Measurements from ENCODE around the gene GSTCD. TPM values are rescaled to one million over a fixed set of nuclear protein-coding genes. Genes with fewer than 3 reads are reported as not detected.

Gene GSTCD
- total RNA-seq, 1 donor from 2014 or later, result 10.2 TPM

DNA sequence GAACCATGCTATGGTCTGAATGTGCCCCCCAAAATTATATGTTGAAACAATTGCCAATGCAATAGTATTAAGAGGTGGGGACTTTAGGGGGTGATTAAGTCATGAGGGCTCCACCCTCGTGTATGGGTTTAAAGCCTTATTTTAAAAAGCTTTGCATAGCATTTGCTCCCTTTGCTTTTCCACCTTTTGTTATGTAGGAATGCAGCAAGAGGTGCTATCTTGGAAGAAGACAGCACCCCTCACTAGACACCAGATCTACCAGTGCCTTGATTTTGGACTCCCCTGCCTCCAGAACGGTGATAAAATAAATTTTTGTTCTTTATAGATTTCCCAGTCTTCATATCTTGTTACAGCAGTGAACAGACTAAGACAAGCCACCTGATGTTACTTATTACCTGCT is 163.4 kb downstream of the GSTCD start:
- Histone ChIP-seq H3K4me1 (no peaks in the 10 kb centered on the region), H3K9me3 (no peaks in the 10 kb centered on the region), H3K27ac (no peak overlapping the region), H3K27me3 (no peaks in the 10 kb centered on the region), H3K4me3 (no peak overlapping the region), H3K36me3 (no peaks in the 10 kb centered on the region)
- ATAC-seq (no peak), DNase-seq (no peak)
- no peak for TF ChIP-seq CTCF (IDR thresholded peaks at IDR 0.05)
- intact Hi-C loops (cut with DNase I), result no loop called here

DNA sequence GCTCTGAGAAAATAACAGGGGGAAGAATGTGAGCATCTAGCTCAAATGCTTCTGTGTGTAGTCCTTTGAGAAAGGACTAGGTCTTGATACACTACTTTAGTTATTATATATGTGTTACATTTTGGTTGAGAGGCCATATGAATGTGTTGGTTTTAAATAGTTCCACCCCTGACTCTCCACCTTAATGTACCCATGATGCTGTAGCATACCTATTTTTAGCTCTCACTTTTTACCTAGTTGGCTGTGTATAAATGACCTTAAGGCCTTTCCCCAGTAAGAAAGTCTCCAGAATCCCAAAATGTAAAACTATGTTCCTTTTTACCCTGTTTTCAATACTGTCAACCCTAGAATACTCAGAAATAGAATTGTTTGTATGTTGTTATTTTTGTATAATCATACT is 166.6 kb downstream of the GSTCD start:
- ATAC-seq, result no peak
- Histone ChIP-seq H3K4me1 (no peaks in the 10 kb centered on the region), H3K27me3 (no peaks in the 10 kb centered on the region), H3K9me3 (no peaks in the 10 kb centered on the region), H3K4me3 (no peak overlapping the region), H3K27ac (no peak overlapping the region), H3K36me3 (no peaks in the 10 kb centered on the region)
- intact Hi-C loops (cut with DNase I), result no loop called here
- DNase-seq, result no peak
- no peak for TF ChIP-seq CTCF (IDR thresholded peaks at IDR 0.05)

- no peak for TF ChIP-seq CTCF (IDR thresholded peaks at IDR 0.05)
- ATAC-seq (no peak), DNase-seq (no peak)
- H3K4me3 ChIP-seq, result no peak overlapping the region
- no peaks in the 10 kb centered on the region for H3K36me3 ChIP-seq
- no peak overlapping the region for H3K27ac ChIP-seq
- H3K9me3 ChIP-seq, result no peaks in the 10 kb centered on the region
- H3K27me3 ChIP-seq, result no peaks in the 10 kb centered on the region
- H3K4me1 ChIP-seq, result no peaks in the 10 kb centered on the region
- intact Hi-C loops (cut with DNase I), result no loop called here
These were observed 170.1 kb downstream of the GSTCD start for GRCh38 chr4:105878668-105879067.

GRCh38 chr4:105887508-105887907 is 178.9 kb downstream of the GSTCD start:
- Histone ChIP-seq H3K36me3 (no peaks in the 10 kb centered on the region), H3K27me3 (no peaks in the 10 kb centered on the region), H3K4me1 (peaks cover under 1% of the 10 kb centered on the region), H3K4me3 (no peak overlapping the region), H3K27ac (no peak overlapping the region), H3K9me3 (no peaks in the 10 kb centered on the region)
- ATAC-seq, result peak; percentile 48
- no peak for TF ChIP-seq CTCF (IDR thresholded peaks at IDR 0.05)
- intact Hi-C loops (cut with DNase I), result no loop called here
- DNase-seq, result no peak

DNA sequence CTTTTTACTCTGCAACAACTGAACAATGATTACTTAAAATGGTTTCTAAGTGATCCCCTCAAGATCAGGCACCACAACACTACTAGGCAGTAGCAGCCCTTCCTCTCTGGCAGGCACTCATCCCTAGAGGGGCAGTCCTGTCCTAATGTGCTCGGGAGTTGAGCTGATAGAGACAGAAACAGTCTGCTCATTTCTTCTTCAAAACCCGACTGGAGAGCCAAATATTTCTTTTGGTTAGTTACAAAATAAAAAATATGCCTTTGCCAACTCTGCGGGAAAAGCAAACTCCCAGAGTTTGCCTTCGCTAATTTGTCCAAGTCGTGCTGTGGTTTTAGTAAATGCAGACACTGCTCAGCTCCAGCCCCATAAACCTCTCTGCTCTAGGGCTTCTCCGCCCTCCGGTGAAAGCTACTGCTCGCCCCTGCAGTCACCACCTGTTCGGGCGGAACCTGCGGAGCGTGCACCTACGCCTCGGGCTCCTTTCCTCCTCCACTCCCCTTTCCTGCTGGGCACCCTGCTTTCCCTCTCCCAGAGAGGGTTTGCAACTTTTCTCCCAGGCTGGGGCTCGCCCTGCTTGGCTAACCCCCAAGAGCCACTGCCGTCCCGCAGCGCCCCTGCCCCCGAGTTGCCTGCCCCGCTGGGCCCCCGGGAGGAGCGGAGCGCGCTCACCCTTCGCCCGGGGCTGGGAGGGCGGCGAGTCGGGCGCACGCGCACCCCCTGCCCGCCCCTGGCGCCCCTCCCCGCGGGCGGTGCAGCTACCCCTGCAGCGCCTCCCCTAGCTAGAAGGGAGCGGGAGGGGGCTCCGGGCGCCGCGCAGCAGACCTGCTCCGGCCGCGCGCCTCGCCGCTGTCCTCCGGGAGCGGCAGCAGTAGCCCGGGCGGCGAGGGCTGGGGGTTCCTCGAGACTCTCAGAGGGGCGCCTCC is 186.3 kb downstream of the GSTCD start, which contains the start of gene NPNT:
Gene NPNT, plus strand, starts transcription at position 812 of the 923 bp plus-strand sequence. CDS start 182 bp downstream, outside the sequence.
- intact Hi-C loops (cut with DNase I), result no loop called here
- TF ChIP-seq CTCF (IDR thresholded peaks at IDR 0.05), result no peak

More for the DNA sequence above, 186.3 kb downstream of the GSTCD start, which contains the start of gene NPNT:
- ATAC-seq (peak; percentile 92), DNase-seq (peak; percentile 87)
- H3K27me3 ChIP-seq, result no peaks in the 10 kb centered on the region
- peak within 1 kb of the TSS; percentile 89 for H3K27ac ChIP-seq
- H3K4me3 ChIP-seq, result peak within 1 kb of the TSS; percentile 72
- peaks cover 20% of the 10 kb centered on the region for H3K4me1 ChIP-seq
- no peaks in the 10 kb centered on the region for H3K36me3 ChIP-seq
- H3K9me3 ChIP-seq, result no peaks in the 10 kb centered on the region

Measured in upper lobe of right lung (tissue), 1 donor.